H1 (cell line): ENCODE results near the gene TEN1. TPM values are rescaled to one million over a fixed set of nuclear protein-coding genes. Genes with fewer than 3 reads are reported as not detected.

Experiments used
- CBX8 ChIP-seq: fragments of 300-800, 300-1000 bp; sonication (generic); IDR thresholded peaks from 2 replicates; pipeline ENCODE4 v1.7.1; 2016; ENCODE audit warnings: low read depth, low read length, borderline replicate concordance
- E2F6 ChIP-seq: IDR thresholded peaks from 2 replicates; pipeline ENCODE4 v1.6.1; 2012; ENCODE audit warnings: inconsistent platforms
- FOSL1 ChIP-seq: IDR thresholded peaks from 2 replicates; pipeline ENCODE4 v1.6.1; 2011; ENCODE audit warnings: mild to moderate bottlenecking, low read depth, low read length, moderate library complexity; ENCODE audit not compliant: insufficient read depth
- JUND ChIP-seq: IDR thresholded peaks from 2 replicates; pipeline ENCODE4 v1.6.1; 2011; ENCODE audit warnings: mild to moderate bottlenecking, improper control_type of control experiment, low read length
- NANOG ChIP-seq: IDR thresholded peaks from 2 replicates; pipeline ENCODE4 v1.6.1; 2011; ENCODE audit warnings: low read length, low read depth, mild to moderate bottlenecking, inconsistent platforms; ENCODE audit not compliant: insufficient read depth, poor library complexity, severe bottlenecking
- POU5F1 ChIP-seq: IDR thresholded peaks from 2 replicates; pipeline ENCODE4 v1.6.1; 2011; ENCODE audit warnings: low read depth, mild to moderate bottlenecking, low read length, moderate library complexity
- SIX5 ChIP-seq: IDR thresholded peaks from 2 replicates; pipeline ENCODE4 v1.6.1; 2011; ENCODE audit warnings: mild to moderate bottlenecking, low read depth, low read length
- TBP ChIP-seq: IDR thresholded peaks from 2 replicates; pipeline ENCODE4 v1.6.1; 2011; ENCODE audit warnings: low read depth, low read length, improper control_type of control experiment
- TCF12 ChIP-seq: IDR thresholded peaks from 2 replicates; pipeline ENCODE4 v1.6.1; 2011; ENCODE audit warnings: low read depth, mild to moderate bottlenecking, low read length
- polyA plus RNA-seq, 7 experiments: library from polyadenylated mRNA; depleted of rRNA in 3 of 7; stranded (reverse) in 5 of 7; unstranded in 2 of 7; fragments of >200 nt in 5 of 7; fragments of 200-250 nt in 2 of 7; gene quantifications; 1 replicate in 5 of 7; 2 replicates in 1 of 7; 4 replicates in 1 of 7; pipeline versions ENCODE4 v1.2.1 to v1.2.3, GENCODE V29; 2011 to 2013; ENCODE audit warnings: missing spikeins in 2 of 7, mixed read lengths in 2 of 7
- total RNA-seq: library from RNA; stranded (reverse); fragmentation: NEBNext Ultra II Directional; extraction: Animal tissue kit (Norgen Biotek cat#: 25700); gene quantifications from 2 replicates; pipeline ENCODE4 v1.2.1, GENCODE V29; 2021
- TF ChIP-seq, protein P1 (sequence below): fragments of 300-600 bp; sonication (generic); IDR thresholded peaks from 2 replicates; pipeline ENCODE4 v1.7.1; 2012; ENCODE audit warnings: low read length, moderate library complexity, mild to moderate bottlenecking, inconsistent platforms; ENCODE audit not compliant: insufficient replicate concordance
- TF ChIP-seq, protein P2 (sequence below): IDR thresholded peaks from 2 replicates; pipeline ENCODE4 v1.6.1; 2012; ENCODE audit warnings: inconsistent platforms

Gene TEN1
- total and polyA plus RNA-seq, 2 of the 8 experiments (the other 6 are each of a cell fraction or from before 2014, with no cell fraction given) = 15.9 to 18.7 TPM

DNA sequence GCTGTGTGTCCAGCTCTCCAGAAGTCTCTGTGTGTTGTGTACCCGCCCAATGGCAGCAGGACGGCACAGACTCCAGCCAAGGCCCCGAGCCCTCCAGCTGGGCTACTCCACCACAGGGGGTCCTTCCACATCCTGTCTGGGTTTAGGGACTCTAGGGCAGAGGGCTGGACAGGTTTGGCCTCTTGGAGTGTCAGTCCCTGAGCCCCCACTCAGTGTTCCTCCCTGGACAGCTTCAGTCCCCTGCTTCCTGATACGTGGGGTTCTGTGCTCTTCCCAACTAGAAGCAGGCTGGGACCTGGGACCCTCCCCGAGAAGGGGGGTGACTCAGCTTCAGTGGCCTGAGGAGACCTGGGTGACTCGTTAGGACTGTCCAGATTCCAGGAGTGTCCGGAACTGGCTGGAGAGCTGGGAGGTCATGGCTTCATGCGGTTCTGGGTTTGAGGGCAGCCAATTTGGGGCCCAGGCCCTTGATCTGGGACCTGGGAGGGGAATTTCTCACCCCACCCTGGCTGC, 25.8 kb downstream of the TEN1 start (continued):
- TF ChIP-seq, protein P1, sequence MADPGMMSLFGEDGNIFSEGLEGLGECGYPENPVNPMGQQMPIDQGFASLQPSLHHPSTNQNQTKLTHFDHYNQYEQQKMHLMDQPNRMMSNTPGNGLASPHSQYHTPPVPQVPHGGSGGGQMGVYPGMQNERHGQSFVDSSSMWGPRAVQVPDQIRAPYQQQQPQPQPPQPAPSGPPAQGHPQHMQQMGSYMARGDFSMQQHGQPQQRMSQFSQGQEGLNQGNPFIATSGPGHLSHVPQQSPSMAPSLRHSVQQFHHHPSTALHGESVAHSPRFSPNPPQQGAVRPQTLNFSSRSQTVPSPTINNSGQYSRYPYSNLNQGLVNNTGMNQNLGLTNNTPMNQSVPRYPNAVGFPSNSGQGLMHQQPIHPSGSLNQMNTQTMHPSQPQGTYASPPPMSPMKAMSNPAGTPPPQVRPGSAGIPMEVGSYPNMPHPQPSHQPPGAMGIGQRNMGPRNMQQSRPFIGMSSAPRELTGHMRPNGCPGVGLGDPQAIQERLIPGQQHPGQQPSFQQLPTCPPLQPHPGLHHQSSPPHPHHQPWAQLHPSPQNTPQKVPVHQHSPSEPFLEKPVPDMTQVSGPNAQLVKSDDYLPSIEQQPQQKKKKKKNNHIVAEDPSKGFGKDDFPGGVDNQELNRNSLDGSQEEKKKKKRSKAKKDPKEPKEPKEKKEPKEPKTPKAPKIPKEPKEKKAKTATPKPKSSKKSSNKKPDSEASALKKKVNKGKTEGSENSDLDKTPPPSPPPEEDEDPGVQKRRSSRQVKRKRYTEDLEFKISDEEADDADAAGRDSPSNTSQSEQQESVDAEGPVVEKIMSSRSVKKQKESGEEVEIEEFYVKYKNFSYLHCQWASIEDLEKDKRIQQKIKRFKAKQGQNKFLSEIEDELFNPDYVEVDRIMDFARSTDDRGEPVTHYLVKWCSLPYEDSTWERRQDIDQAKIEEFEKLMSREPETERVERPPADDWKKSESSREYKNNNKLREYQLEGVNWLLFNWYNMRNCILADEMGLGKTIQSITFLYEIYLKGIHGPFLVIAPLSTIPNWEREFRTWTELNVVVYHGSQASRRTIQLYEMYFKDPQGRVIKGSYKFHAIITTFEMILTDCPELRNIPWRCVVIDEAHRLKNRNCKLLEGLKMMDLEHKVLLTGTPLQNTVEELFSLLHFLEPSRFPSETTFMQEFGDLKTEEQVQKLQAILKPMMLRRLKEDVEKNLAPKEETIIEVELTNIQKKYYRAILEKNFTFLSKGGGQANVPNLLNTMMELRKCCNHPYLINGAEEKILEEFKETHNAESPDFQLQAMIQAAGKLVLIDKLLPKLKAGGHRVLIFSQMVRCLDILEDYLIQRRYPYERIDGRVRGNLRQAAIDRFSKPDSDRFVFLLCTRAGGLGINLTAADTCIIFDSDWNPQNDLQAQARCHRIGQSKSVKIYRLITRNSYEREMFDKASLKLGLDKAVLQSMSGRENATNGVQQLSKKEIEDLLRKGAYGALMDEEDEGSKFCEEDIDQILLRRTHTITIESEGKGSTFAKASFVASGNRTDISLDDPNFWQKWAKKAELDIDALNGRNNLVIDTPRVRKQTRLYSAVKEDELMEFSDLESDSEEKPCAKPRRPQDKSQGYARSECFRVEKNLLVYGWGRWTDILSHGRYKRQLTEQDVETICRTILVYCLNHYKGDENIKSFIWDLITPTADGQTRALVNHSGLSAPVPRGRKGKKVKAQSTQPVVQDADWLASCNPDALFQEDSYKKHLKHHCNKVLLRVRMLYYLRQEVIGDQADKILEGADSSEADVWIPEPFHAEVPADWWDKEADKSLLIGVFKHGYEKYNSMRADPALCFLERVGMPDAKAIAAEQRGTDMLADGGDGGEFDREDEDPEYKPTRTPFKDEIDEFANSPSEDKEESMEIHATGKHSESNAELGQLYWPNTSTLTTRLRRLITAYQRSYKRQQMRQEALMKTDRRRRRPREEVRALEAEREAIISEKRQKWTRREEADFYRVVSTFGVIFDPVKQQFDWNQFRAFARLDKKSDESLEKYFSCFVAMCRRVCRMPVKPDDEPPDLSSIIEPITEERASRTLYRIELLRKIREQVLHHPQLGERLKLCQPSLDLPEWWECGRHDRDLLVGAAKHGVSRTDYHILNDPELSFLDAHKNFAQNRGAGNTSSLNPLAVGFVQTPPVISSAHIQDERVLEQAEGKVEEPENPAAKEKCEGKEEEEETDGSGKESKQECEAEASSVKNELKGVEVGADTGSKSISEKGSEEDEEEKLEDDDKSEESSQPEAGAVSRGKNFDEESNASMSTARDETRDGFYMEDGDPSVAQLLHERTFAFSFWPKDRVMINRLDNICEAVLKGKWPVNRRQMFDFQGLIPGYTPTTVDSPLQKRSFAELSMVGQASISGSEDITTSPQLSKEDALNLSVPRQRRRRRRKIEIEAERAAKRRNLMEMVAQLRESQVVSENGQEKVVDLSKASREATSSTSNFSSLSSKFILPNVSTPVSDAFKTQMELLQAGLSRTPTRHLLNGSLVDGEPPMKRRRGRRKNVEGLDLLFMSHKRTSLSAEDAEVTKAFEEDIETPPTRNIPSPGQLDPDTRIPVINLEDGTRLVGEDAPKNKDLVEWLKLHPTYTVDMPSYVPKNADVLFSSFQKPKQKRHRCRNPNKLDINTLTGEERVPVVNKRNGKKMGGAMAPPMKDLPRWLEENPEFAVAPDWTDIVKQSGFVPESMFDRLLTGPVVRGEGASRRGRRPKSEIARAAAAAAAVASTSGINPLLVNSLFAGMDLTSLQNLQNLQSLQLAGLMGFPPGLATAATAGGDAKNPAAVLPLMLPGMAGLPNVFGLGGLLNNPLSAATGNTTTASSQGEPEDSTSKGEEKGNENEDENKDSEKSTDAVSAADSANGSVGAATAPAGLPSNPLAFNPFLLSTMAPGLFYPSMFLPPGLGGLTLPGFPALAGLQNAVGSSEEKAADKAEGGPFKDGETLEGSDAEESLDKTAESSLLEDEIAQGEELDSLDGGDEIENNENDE = no peak
- no peak for TF ChIP-seq TBP
- TF ChIP-seq POU5F1 = no peak
- TF ChIP-seq NANOG = no peak
- no peak for TF ChIP-seq SIX5
- no peak for TF ChIP-seq FOSL1
- no peak for TF ChIP-seq TCF12
- TF ChIP-seq, protein P2, sequence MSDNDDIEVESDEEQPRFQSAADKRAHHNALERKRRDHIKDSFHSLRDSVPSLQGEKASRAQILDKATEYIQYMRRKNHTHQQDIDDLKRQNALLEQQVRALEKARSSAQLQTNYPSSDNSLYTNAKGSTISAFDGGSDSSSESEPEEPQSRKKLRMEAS = no peak
- TF ChIP-seq CBX8 = no peak
- TF ChIP-seq E2F6 = no peak
- TF ChIP-seq JUND = no peak
